AG08396 (cell line): ENCODE measurements around the gene HOXA10.

Experiments
- DNase-seq: peaks from one replicate; pipeline ENCODE4 v3.0.0; 2012; ENCODE audit warnings: low spot score, mixed read lengths

HOXA10 gene

DNA sequence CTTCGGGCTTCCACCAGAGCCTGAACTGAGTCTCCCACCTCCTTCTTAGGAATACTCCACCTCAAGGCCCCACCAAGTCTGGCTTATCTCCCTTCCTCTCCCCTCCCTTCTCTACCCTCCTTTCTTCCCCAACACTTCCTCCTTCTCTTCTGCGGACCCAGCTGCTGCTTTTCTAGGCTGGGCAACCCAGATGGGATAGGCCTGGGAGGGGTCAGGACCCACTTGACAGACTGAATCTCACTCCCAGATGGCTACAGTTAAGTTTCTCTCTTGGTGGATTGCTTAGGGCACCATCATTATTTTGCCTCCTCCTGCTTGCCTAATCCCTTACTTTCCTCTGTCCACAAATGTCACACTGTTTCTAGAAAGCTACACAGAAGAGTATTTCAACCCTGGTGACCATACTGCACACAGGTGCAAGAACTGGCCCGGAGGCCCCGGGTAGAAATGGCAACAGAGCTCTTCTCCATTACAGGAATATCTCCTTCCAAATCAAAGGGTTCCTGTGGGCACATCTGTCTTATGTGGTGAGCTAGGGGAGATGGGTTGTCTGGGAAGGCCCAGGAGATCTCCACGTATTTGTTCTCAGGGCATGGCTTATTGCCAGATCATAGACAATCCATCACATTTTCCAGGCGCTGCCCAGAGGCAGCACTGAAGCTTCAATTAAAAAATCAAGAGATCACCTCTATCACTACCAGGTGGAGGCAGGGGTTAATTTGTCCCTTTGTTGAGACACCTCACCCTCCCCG, 16.1 kb upstream of the HOXA10 start:
- no peak for DNase-seq

DNA sequence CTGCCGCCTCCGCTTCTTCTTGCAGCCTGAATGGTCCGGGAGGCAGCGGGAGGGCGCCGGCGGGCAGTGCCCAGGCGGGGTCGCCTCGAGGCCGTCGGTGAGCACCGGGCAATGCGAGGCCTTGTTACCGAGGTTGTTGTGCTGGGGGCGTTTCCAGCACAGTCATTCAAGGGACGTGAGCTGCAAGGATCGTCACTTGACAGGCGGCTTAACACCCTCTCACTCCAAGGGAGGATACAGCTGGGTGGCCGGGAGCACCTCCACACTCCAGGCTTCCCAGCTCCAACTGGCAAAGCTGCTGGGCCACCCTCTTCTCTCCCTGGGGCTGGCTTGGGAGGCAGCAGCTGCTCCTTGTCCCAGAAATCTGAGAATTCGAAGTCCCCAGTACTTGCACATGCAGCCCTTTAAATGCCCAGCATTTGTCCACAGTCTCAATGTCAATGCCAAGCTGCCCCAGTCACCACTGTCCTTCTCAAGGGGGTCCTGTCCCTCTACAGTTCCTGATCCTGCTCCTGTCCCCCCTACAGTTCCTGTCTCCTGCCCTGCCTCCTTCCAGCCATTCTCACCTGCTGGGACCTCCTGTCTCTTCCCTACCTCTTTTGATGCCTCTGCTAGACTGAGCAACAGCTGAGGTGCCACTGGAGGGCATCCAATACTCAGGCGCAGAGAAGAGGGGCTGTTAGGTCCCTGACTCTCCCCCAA, 15.3 kb upstream of the HOXA10 start:
- no peak for DNase-seq

DNA sequence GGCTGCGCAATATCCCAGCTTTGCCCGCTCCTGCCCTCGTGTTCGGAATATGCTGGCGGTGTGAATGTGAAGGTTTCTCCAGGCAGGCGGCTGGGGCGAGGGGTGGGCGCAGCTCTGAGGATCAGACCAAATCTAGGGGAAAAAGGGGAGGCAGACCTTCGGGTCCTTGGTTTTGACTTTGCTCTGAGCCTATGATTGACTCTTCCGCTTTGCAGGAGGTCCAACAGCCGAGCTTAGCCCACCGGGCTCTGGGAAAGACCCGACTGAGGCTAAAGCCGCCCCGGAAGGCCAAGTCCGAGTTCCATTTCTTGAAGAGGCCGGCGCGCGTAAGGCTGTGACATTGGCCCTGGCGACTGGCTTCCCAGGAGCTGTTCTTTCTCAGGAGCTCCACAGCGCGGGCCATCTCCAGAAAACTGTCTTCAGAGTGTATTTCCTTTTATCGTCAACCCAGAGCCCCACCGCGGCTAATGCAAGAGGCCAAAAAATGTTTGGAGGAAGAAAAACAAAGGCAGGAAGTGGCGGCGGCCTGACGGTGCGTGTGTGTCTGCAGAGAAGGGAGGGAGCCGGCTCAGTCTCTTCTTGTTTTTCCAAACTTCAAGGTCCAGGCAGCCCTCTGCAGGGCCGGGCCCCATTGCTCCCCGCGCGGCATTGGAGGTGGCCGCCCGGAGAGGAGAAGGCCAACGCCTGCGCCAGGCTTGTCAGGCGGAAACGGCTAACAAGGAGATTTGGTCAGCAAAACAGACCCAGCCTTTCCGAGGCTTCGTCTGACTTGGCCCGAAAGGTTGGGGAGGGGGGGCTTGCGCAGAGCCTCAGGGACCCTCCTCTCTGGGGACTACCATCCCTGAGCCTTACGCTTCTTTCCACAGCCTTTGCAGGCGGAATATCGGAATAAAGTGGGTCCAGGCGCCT, 14.5 kb upstream of the HOXA10 start:
- no peak for DNase-seq

DNA sequence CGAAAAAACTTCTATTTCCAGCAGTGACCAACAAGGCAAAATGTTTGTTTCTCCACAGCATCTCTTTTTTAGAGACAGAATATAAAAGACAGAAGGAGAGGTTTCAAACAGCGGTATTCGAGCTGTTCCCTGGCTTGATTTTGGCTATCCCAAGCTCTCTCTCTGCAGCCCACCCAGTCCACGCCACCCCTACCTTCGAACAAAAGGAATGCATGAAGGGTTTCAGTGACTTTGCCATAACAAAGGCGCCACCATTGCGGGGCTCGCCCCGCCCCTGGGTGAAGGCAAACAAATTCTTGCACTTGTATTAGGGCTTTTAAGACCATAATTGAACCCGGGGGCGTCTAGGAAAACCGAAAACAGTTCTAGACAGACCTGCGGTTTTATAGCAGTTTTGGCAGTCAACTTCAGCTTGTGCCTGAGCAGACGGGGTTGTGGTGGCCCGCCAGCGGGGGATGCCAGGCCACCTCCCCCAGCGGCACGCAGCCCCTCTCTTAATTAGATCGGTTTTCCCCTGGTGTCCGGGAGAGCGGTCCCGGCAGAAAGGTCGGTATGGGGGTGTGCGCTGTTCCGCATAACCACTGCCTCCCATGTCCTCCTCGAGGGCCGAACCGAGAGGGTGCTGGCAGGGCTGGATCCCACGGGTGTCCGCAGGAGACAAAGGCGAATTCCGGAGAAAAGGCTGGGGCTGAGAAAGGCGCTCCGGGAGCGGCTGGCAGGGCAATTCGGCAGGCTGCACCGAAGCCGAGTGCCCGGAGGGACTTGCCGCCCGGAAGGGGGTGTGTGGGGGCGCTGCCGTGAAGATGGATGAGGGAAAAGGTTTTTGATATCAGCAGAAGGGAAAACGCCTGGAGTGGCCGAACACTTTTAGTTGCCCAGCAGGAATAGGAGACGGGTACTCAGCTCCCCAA, 13.6 kb upstream of the HOXA10 start:
- DNase-seq: no peak

DNA sequence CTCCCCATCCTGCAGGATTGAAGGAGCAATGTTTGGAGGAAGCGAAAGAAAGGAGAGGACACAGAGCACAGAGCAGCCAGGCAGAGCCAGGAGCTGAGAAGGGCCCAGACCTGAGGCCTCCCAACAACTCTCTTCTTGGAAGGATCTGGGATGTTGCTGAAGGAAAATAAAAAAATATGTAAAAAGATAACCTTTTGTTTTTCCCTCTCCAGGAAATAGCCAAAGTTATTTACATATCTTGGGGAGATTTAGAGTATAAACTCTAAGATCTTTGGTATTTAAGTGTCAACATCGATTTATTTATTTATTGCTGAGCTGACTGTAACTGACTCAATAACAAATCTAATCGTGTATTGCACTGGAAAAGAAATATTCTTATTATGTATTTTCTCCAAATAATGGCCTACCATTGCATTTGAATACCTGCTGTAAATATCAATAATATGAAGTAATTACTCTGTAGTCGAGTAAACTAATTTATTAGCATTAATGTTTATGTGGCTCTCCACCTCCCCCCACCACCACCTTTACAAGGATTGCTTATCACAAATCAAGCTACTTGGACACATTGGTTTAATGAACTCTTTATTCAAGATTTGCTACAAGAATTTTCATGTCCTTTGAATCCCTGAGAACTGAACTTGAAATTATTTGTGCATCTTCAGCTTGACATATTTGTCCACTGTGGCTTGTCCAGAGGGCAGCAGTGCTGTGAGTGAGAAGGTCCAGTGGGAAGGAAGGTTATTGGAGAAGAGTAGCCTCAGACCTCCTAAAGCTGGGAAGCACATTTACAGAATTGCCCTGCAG, 12.8 kb upstream of the HOXA10 start:
- no peak for DNase-seq

DNA sequence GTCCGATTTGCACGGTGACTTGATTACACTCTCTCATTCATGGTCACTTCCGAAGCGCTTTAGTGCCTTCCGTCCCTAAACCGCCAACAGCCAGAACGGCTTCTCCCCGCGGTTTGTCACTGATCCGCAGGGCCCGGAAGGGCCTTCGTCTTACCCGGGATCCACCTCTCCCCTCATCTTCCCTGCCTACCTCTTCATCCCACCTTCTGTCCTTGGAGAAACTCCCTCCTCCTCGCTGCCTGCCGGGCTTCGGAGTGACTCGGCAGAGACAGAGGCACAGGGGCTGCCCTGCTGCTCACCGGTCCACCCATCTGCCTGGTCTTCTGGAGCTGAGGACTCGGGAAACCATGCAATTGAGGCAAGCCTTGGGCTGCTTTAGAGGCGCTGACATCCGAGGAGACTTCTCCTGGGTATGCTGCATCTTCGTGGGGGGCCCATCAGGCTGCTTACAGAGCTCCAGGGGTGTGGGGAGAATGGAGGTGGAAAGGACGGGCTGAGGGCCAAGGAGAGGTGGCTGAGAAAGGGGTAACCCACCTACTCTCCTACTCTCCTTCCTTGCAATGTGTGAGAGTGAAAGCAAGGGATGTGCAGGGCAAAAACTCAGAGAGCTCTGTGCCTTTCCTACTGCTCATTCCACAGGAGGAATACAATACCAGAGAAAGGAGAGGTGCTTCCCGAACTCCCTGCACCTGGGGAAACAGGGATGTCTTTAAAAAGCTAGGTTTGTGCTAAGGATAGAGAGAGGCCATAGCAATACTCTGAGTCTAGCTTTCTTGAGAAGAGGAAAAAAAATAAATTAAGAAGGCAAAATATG, 11.9 kb upstream of the HOXA10 start:
- DNase-seq: no peak

DNA sequence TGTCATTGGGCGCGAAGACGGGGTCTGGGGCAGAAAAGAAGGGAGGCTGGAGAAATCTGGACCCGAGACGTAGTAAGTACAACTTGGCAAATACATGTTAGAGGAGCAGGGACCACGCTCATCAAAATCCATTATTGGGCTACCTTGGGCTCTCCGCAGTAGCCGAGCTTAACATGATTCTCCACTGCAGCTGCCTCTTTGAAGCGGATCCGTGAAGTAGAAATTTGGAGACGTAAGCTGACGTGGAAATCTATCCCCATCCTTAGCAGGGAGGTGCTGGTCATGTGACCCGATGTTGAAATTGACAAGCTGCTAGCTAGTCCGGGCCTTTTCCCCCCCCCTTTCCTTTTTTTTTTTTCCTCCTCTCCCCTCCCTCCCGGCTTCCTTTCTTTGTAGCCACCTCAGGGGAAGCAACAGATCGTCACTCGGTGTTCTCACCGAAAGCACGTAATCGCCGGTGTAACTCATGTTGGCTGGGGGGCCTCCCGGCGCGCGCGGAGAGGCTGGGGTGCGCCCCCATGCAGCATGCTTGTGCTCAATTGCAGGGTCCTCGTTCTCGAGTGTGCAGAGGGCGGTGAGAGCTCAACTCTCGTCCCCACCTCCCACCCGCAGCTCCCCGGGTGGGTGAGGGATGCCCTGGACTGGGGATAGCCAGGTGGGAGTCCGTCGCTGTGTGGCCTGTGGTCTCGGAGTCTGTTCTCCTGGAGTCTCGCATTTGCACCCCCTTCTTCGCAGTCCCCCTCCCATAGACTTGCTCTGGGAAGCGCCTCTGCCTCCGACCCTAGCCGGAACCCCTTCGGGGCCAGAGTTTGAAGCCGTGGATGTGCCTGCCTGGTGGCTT, 11.1 kb upstream of the HOXA10 start, which contains the start of gene HOXA11:
HOXA11 (minus strand) TSS at position 220 of the 841 bp plus-strand sequence; CDS start at position 132, 88 bp downstream.
- peak; percentile 67 for DNase-seq

DNA sequence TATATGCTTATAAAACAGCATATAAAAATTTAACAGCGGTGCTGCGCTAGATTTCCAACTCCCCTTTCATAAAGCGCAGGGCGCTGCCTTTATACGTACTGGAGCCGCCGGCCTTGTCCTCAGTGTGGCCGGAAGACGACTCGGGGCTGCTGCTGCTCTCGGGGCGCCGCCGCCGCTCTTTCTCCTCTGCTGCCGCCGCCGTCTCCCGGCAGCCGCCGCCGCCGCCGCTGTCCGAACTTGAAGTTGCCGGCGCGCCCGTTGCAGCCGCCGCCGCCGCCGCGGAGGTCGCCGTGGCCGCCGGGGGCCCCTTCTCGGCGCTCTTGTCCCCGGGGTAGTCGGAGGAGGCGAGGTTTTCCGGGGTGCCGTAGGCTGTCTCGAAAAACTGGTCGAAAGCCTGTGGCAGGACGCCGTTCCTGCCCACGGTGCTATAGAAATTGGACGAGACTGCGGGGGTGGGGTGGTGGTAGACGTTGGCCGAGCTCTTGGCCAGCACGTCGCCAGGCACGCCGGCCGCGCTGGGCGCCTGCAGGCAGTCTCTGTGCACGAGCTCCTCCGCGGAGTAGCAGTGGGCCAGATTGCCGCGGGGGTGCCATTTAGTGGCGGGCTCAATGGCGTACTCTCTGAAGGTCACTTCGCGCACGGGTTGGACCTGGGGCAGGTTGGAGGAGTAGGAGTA, 10.4 kb upstream of the HOXA10 start:
- DNase-seq: peak; percentile 60

DNA sequence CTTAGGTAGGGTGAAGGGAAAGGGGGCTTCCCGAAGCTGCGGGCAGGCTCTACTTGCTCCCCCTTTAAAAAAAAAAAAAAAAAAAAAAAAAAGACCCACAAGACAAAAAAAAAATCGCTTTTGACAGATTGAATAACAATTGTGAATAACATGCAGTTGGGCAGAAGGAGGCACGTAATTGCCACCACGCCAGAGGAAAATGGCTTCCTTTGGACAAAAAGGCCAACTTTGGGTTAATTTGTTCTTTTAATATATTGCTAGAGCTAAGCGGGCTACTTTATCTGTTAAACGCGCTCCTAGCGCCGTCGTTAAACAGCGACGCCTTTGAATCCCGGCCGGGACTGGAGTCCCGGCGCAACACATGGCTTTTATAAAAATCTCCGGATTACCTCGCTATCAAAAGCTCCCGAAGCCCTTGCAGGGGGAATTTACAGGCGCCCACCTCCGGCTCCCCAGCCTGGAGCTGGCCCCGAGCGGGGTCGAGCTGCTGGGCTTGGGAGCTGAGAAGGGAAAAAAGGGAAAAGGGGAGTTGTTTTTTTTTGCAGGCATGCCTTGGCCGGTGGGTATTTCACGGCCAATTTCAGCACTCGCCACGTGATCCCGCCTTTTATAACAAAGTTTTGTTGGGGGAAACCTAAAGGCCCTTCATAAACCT, 9.7 kb upstream of the HOXA10 start:
- DNase-seq: no peak

DNA sequence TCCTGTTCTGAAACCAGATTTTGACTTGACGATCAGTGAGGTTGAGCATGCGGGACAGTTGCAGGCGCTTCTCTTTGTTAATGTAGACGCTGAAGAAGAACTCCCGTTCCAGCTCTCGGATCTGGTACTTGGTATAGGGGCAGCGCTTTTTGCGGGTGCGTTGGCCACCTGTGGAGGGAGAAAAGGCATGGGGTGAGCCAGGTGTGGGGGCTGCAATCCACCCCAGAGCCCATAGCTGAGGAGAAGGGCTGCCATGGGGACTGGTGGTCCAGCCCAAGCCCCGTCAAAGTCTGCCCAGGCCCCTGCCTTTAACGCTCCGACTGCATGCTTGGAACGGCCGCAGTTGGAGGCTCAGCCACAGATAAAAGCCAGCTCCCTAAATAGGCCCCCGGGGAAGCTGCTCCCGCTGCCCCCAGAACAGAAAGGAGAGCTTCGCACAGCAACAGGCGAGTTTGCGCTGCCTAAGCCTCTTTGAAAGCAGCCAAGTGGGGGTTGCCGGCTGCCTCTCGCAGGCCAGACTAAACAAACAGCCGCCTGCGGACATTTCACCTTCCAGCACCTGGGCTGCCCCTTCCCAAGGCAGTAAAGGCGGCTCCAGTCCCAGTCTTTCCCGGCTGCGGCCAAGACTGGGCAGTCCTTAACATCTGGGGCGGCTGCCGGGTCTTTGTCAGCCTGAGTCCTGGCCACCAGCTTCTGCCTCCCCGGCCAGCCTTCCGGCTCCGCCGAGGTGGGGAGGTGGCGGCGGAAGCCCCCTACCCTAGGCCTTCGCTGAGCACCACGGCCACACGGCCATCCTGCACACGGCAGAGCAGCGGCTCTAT, 9.0 kb upstream of the HOXA10 start:
- DNase-seq: no peak

DNA sequence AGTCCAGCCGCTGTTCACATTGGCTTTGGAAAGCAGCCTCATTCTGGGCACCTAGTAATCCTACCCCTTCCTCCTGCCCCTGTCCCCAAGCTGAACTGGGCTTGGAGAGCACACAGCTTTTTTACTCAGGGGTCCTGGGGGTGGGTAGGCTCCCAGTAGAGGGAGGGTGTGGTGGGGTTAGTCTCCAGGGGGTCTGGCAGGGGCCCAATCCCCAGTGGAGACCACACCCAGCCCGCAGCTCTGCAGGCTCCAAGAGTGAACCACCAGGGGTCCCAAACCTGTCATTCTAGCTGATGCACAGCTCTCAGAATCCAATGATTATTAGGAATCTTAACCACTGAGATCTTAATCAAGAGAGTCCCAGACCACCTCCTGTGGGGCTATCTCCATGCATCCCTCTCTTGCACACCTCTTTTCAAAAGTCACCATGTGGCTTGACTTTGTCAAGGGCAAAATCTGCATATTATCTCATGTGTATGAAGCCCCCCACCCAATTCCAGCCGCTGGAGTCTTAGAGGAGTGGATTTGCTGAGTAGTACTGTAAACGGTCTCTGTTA, 8.2 kb upstream of the HOXA10 start:
- DNase-seq: no peak

DNA sequence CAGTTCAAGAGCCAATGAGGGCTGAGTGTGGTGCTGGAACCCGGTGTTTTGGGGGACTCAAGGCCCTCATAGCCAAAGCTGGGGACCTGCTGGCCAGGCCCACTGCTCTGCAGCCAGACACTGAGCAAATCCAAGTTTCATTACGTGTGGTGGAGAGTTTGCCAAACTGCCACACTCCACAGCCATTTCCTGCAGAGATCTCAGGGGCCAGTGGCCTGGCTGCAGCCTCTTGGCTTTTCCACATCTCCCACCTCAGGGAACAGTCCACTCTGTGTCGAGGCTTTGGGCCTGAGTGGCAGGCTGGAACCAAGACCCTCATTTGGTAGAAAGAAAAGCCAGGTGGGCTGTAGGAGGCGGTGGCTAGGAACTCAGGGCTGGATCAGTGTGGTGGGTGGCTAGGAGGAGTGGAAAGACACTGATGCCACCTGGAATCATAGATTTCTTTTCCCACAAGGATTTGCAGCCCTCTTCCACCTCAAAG, 7.7 kb upstream of the HOXA10 start:
- no peak for DNase-seq

DNA sequence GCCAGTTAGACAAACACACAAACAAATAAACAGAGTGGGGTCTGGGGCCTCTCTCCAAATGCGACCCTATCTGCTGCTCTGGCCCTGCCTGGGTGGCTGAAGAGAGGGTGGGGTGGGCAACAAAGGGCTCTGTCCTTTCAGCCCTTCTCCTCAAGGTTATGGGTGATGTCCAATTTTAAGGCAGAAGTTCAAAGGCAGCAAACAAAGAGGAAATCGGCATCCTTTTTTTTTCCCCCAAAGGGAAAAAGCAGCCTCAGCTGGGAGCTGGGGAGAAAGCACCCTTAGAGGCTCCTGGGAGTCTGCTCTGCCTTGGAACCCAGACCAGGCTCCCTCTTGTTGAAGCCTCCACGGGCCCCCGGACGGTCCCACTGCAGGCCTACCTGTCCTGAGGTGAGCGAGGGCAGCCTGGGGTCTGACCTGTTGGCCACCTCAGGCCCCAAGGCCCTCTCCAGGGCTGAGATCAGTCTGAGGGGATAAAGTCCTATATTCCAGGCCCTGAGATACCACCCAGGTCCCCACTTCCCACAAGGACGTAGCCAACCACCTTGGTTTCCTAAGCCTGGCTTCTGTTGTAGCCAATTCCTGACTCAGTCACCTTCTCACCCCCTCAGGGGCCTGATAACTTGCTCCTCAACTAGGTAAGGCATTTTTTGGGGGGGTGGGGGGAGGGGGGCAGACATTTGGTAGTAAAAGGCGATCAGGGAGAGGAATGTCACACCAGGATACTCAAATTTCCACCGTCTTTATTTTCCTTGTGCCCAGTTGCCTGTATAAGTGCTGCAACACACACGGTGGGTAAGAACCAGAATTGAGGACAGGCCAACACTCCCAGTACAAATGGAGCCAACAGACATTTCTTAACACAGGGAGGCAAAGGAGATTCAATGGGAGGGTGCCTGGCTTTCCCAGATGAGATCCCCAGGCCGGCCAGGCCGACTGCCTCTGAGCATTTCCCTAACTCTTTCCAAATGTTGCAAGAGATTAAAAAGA, 6.6 kb upstream of the HOXA10 start:
- DNase-seq: no peak

DNA sequence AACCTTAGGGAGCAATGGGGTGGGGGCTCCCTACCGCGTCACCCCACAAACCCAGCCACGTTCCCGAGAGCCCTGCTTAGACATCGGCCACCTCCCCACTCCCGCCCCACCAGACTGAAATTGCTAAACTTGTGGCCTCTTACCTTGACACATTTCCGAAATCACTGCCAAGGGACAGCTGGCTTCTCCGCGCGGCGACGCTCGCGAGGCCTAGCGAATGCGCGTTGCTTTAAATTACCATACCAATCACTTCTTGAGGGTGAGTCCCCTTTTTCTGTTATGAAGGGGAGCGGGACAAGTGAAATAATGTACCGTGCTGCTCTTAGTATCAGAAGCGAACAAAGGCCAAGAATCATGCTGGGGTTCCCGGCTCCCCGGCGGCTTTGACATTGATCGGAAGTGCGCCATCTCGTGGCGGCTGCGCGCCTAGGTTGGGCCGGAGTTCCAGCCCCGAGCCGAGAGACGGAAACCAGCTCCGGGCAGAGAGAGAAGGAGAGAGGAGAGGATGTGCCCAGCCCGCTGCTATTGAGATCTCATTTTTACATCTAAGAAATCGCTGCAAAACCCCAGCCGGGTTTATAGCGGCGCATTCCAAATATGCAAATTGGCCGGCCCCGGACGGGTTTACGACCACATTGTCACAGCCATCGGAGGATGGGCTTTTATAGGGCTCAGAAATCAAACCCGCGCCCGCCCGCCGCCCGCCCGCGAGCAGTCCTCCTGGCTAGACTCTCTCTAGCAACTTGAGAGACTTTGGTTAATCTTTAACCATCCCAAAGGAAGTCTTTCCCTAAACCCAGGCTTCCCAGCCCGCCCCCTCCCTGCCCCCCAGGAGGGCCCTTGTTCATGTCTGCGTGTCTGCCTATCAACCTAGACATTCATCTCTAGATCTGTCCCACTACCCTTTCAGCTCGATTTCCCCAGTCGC, 5.6 kb upstream of the HOXA10 start:
- DNase-seq: peak; percentile 94
